Left lung (tissue), 8 donors: ENCODE results near the gene ARHGAP27. TPM values are rescaled to one million over a fixed set of nuclear protein-coding genes. Genes with fewer than 3 reads are reported as not detected.

Source experiments
- polyA plus RNA-seq, 6 donors: library from polyadenylated mRNA; unstranded; fragments of 120-200 nt; gene quantifications; one replicate each; pipeline ENCODE4 v1.2.1, GENCODE V29; 2013; ENCODE audit not compliant: insufficient read length in 6 of 6
- total RNA-seq, 2 donors: library from RNA; stranded (reverse); fragmentation: NEBNext Ultra II Directional; extraction: Animal tissue kit (Norgen Biotek cat#: 25700); gene quantifications; one replicate each; pipeline ENCODE4 v1.2.1, GENCODE V29; 2021
- donor health status: DM: no; HTN: yes; CAD: no.
- donor health status: DM: no; HTN: no; CAD: no.

Gene ARHGAP27
- total and polyA plus RNA-seq, 8 donors, result 22.3 to 80.6 (median 29.2) TPM

Other genes with a start within 250 kb of the ARHGAP27 start
- gene FMNL1, start 211.0 kb downstream of the ARHGAP27 start, total RNA-seq, result 100 to 1,000 TPM in 1 of 2 donors, 10 to 100 TPM in 1; 42.0 to 118 TPM
- 1 to 10 TPM; 6.9 to 9.7 (median 8.2) TPM for gene FMNL1, start 211.0 kb downstream of the ARHGAP27 start, polyA plus RNA-seq
- not detected for gene SPATA32, start 170.8 kb downstream of the ARHGAP27 start, total RNA-seq
- under 1 TPM; 0.13 to 0.69 (median 0.44) TPM for gene SPATA32, start 170.8 kb downstream of the ARHGAP27 start, polyA plus RNA-seq
- 10 to 100 TPM; 11.3 to 13.1 TPM for gene MAP3K14, start 115.8 kb downstream of the ARHGAP27 start, total RNA-seq
- gene MAP3K14, start 115.8 kb downstream of the ARHGAP27 start, polyA plus RNA-seq, result 1 to 10 TPM; 6.3 to 8.6 (median 7.2) TPM
- 10 to 100 TPM; 58.4 to 96.9 TPM for gene PLEKHM1, start 57.9 kb upstream of the ARHGAP27 start, total RNA-seq
- 10 to 100 TPM; 14.7 to 19.4 (median 16.7) TPM for gene PLEKHM1, start 57.9 kb upstream of the ARHGAP27 start, polyA plus RNA-seq